Stimulated activated CD4-positive, alpha-beta T cell treated with anti-CD3 and anti-CD28 coated beads, Interleukin-12 subunit alpha, Interleukin-12 subunit beta, amount 100 ng/mL, for 4 hours (primary cell): ENCODE measurements around the gene DENND2A.
"Not testable (repeated sequence)": the region's sequence is repeated elsewhere in the genome, so short reads cannot be mapped to it uniquely, and the experiment has no call there.

Source experiments
- DNase-seq: peaks from one replicate; pipeline ENCODE4 v3.0.0-alpha.2; 2020

DENND2A gene

DNA sequence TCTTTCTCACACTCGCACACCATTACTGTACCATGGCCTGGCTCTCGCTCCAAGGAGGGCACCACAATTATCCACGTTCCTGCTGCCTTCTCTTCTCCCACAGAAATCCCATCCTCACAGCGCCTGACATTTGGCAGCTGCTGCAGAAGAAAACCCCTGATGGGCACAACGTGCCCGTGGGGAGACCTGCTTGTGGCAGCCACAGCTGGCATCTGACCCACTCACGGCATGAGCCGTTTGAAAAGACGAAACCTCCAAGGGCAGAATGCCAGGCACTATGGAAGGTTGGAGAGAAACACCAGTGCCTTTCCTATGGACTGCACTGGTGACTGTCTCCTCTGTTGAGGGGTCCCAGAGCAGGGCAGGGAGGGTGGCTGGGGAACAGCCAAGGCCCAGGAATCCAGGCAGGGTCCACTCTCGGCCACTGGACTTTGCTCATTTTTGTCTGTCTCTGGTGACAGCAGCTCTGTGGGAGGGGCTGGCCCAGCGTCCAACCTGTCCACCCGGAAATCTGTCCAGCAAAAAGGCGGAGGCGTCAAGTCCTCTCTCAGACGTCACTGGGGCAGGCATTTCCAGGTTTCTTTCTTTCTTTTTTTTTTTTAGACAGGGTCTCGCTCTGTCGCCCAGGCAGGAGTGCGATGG lies 100.4 kb downstream of the DENND2A start:
- no peak for DNase-seq

DNA sequence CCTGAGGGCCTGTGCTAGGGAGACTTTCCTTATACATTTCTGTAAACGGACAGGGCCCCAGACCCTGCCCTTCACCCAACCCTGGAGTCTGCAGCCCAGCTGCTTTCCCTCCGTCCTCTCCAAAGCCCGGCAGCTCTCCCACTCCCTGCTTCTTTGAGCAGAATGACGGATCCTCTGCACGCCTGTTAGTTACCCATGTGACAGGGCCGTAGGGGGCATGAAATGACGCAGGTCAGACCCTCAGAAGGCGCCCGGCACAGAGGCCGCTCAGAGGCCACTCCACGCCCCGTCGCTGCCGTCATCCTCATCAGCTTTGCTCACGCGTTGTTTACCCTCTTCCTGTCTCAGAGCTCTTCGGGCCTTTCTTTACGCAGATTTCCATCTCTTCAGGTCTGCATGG lies 101.2 kb downstream of the DENND2A start:
- DNase-seq = no peak

GRCh38 chr7:140537750-140538482 lies 102.7 kb downstream of the DENND2A start:
- DNase-seq = no peak

GRCh38 chr7:140534743-140535142 lies 105.9 kb downstream of the DENND2A start:
- DNase-seq = no peak

DNA sequence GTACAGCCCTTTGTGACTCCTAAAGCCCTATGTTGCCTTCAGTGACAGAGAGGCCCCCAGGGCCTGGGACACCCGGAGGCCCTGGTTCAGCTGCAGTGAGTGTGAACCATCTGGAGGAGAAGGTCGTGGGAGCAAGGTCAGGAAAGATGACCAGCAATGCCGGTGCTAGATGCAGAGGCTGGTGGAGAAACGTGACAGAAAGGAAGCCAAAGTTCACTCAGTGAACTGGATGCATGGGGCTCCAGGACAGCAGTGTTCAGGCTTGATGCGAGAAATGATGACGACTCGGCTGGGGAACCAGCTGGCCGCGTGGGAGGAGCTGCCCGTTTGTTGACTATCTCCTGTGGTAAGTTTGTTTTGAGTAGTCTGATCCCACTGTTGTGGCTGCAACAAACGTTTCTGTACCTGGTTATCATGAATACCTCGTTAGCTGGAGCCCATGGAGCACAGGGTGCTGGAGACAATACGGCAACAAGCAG lies 107.2 kb downstream of the DENND2A start:
- DNase-seq = no peak

GRCh38 chr7:140529428-140529827 lies 111.2 kb downstream of the DENND2A start:
- DNase-seq = not testable (repeated sequence)

- no peak for DNase-seq
Observed at GRCh38 chr7:140526787-140527664, 113.6 kb downstream of the DENND2A start.

DNA sequence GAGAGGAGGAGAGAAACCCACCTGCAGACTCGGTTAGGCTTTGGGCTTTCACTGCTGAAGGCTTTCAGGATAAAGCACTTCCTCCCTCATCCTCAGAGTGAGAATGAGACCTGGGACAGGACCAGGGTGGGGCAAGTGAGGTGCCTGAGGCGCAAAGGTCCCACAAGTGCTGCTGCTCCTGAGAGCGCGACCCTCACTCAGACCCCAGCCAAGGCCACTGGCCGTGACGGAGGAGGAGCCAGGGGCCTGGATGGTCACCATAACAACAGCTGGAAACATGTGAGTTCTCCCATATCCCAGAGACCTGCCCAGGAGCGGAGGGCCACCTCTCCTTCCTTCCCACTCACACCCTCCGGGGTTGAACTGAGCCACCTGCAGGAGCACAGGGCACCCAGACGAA lies 114.4 kb downstream of the DENND2A start:
- DNase-seq = no peak

- DNase-seq = peak; percentile 7
Observed at GRCh38 chr7:140525743-140526142, 114.9 kb downstream of the DENND2A start.

GRCh38 chr7:140521421-140521820 lies 119.2 kb downstream of the DENND2A start:
- no peak for DNase-seq

GRCh38 chr7:140519007-140519399 lies 121.6 kb downstream of the DENND2A start:
- DNase-seq = no peak

- DNase-seq = no peak
Observed at GRCh38 chr7:140518370-140519006, 122.1 kb downstream of the DENND2A start.

- peak; percentile 64 for DNase-seq
Observed at GRCh38 chr7:140517546-140518369, 122.9 kb downstream of the DENND2A start.

- DNase-seq = no peak
Observed at GRCh38 chr7:140512317-140513000, 128.2 kb downstream of the DENND2A start.

DNA sequence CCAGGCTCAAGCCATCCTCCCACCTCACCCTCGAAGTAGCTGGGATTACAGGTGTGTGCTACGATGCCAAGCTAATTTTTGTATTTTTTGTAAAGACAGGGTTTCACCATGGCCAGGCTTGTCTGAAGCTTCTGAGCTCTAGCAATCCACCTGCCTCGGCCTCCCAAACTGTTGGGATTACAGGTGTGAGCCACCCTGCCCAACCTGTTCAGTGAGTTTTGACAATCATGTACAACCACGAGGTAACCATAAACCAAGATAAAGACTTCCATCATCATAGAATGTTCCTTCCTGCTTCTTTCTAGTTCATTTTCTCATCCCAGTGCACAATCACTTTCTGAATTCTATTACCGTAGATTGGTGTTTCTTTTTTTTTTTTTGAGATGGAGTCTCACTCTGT lies 130.8 kb downstream of the DENND2A start:
- no peak for DNase-seq

DNA sequence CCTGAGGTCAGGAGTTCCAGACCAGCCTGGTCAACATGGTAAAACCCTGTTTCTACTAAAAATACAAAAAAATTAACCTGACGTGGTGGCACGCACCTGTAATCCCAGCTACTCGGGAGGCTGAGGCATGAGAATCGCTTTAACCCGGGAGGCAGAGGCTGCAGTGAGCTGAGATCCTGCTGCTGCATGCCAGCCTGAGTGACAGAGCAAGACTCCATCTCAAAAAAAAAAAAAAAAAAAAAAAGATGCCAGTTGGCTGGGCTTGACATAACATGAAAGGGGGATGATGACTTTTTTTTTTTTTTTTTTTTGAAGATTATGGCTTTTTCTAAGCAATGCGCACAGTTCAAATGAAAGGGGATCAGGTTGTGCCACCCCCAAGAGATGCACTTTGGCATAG lies 133.1 kb downstream of the DENND2A start:
- DNase-seq = not testable (repeated sequence)

GRCh38 chr7:140506788-140507464 lies 133.7 kb downstream of the DENND2A start:
- no peak for DNase-seq

GRCh38 chr7:140501966-140502365 lies 138.6 kb downstream of the DENND2A start:
- no peak for DNase-seq

DNA sequence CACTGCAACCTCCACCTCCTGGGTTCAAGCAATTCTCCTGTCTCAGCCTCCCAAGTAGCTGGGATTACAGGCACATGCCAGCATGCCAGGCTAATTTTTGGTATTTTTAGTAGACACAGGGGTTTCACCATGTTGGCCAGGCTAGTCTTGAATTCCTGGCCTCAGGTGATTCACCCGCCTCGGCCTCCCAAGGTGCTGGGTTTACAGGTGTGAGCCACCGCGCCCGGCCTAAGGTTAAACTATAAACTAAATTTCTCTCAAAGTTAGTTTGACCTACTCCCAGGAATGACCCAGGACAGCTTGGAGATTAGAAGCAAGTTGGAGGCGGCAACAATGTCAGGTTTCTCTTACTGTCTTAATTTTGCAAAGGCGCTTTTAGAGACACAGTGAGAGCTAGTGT lies 142.8 kb downstream of the DENND2A start:
- not testable (repeated sequence) for DNase-seq

DNA sequence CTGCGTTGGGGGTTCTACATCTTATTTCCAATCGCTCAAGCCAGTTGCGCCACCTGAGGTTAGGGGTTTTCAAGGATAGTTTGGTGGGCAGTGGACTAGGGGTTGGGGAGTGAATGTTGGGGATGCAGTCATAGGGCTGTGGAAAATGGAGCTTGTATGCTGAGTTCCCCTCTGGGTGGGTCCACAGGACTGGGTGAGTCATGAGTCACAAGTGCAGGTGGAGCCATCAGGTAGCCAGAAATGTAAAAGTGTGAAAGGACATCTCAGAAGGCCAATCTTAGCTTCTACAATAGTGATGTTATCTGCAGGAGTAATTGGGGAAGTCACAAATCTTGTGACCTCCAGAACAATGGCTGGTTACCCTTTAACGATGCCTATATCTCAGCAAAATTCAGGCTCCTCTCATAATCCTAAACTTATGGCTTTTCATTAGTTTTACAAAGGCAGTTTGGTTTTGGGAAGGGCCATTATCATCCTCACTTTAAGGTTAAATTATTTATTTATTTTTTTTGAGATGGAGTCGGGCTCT lies 143.3 kb downstream of the DENND2A start:
- DNase-seq = no peak
